ENCODE results near the gene GALNT17.
"Not testable (repeated sequence)": the region's sequence is repeated elsewhere in the genome, so short reads cannot be mapped to it uniquely, and the experiment has no call there.

The GALNT17 gene

DNA sequence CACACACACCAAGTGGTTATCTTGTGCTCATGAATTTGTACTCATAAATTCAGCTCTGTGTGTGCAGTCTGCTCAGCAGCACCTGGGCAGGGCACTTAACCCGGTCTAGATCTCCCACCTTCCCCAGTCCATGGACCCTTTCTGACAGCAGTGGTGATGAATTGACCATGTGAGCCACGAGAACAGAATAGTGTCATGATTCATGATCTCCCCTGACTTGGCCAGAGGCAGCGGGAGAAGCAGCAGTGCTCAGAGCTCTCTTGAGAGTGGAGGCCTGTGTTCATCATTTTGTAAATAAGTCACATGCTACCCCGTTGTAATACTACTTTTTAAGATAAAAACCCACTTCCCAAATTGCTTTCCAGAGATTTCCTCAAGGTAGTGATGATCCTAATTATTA is 74.2 kb downstream of the GALNT17 start:
- Histone ChIP-seq H3K4me3 (ENCODE audit: low read depth, low read length) (no peak overlapping the region), H3K27ac (ENCODE audit: extremely low read depth, low read depth, low read length) (no peak overlapping the region), H3K36me3 (ENCODE audit: control insufficient read depth in 2 of 2, insufficient read depth in 1 of 2, low read length in 2 of 2) (no peaks in the 10 kb centered on the region), H3K9me3 (ENCODE audit: control insufficient read depth, insufficient read depth, low read depth, low read length) (no peaks in the 10 kb centered on the region), H3K4me1 (ENCODE audit: control insufficient read depth, insufficient read depth, low read length) (no peaks in the 10 kb centered on the region)
- CTCF ChIA-PET: no interaction called here
- TF ChIP-seq ZNF555 (tag by site-specific recombination; conservative IDR thresholded peaks at IDR 0.05): no peak
- POLR2A ChIA-PET: no interaction called here

DNA sequence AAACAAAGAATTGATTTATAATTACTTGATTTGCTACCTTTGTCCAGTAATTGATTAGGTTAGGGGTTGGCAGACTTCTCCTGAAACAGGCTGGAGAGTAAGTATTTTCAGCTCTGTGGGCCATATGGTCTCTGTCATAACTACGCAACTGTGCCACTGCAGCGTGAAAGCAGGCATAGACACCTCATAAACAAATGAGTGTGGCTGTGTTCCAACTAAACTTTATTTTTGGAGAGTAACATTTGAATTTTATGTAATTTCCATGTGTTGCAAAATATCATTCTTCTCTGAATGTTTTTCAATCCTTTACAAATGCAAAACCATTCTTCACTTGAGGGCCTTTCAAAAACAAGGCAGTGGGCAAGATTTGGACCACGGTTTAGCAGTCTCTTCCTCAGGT is 76.9 kb downstream of the GALNT17 start:
- TF ChIP-seq, protein P1, sequence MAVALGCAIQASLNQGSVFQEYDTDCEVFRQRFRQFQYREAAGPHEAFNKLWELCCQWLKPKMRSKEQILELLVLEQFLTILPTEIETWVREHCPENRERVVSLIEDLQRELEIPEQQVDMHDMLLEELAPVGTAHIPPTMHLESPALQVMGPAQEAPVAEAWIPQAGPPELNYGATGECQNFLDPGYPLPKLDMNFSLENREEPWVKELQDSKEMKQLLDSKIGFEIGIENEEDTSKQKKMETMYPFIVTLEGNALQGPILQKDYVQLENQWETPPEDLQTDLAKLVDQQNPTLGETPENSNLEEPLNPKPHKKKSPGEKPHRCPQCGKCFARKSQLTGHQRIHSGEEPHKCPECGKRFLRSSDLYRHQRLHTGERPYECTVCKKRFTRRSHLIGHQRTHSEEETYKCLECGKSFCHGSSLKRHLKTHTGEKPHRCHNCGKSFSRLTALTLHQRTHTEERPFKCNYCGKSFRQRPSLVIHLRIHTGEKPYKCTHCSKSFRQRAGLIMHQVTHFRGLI (tag by site-specific recombination; IDR thresholded peaks at IDR 0.05): no peak
- TF ChIP-seq, protein P2, sequence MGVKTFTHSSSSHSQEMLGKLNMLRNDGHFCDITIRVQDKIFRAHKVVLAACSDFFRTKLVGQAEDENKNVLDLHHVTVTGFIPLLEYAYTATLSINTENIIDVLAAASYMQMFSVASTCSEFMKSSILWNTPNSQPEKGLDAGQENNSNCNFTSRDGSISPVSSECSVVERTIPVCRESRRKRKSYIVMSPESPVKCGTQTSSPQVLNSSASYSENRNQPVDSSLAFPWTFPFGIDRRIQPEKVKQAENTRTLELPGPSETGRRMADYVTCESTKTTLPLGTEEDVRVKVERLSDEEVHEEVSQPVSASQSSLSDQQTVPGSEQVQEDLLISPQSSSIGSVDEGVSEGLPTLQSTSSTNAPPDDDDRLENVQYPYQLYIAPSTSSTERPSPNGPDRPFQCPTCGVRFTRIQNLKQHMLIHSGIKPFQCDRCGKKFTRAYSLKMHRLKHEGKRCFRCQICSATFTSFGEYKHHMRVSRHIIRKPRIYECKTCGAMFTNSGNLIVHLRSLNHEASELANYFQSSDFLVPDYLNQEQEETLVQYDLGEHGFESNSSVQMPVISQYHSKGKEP (tag by site-specific recombination; IDR thresholded peaks at IDR 0.05): no peak
- TF ChIP-seq ZNF701 (tag by site-specific recombination; IDR thresholded peaks at IDR 0.05) (no peak), ZNF558 (tag by site-specific recombination; IDR thresholded peaks at IDR 0.05) (no peak), ZNF266 (tag by site-specific recombination; IDR thresholded peaks at IDR 0.05; ENCODE audit: low read depth) (no peak), KLF16 (tag by site-specific recombination; IDR thresholded peaks at IDR 0.05) (no peak), ZNF843 (tag by site-specific recombination; IDR thresholded peaks at IDR 0.05) (no peak), ZBTB7A (tag by site-specific recombination; IDR thresholded peaks at IDR 0.05; ENCODE audit: low read depth) (no peak), ZFP37 (tag by site-specific recombination; IDR thresholded peaks at IDR 0.05) (no peak), ZNF37A (tag by site-specific recombination; IDR thresholded peaks at IDR 0.05) (no peak), GLI2 (tag by site-specific recombination; IDR thresholded peaks at IDR 0.05; ENCODE audit: borderline replicate concordance, low read depth) (no peak), ZNF274 (IDR thresholded peaks at IDR 0.05; ENCODE audit: low read length) (no peak), ZNF274 (tag by site-specific recombination; IDR thresholded peaks at IDR 0.05; ENCODE audit: borderline replicate concordance) (no peak), ZNF654 (tag by site-specific recombination; IDR thresholded peaks at IDR 0.05; ENCODE audit: low read depth) (no peak), KLF10 (tag by site-specific recombination; IDR thresholded peaks at IDR 0.05) (no peak), KLF1 (tag by site-specific recombination; IDR thresholded peaks at IDR 0.05) (no peak), HOXA7 (CRISPR knock-in tag; IDR thresholded peaks at IDR 0.05; ENCODE audit: borderline replicate concordance) (no peak)
- TF ChIP-seq, protein P3, sequence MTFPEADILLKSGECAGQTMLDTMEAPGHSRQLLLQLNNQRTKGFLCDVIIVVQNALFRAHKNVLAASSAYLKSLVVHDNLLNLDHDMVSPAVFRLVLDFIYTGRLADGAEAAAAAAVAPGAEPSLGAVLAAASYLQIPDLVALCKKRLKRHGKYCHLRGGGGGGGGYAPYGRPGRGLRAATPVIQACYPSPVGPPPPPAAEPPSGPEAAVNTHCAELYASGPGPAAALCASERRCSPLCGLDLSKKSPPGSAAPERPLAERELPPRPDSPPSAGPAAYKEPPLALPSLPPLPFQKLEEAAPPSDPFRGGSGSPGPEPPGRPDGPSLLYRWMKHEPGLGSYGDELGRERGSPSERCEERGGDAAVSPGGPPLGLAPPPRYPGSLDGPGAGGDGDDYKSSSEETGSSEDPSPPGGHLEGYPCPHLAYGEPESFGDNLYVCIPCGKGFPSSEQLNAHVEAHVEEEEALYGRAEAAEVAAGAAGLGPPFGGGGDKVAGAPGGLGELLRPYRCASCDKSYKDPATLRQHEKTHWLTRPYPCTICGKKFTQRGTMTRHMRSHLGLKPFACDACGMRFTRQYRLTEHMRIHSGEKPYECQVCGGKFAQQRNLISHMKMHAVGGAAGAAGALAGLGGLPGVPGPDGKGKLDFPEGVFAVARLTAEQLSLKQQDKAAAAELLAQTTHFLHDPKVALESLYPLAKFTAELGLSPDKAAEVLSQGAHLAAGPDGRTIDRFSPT (tag by site-specific recombination; IDR thresholded peaks at IDR 0.05): no peak
- TF ChIP-seq, protein P4, sequence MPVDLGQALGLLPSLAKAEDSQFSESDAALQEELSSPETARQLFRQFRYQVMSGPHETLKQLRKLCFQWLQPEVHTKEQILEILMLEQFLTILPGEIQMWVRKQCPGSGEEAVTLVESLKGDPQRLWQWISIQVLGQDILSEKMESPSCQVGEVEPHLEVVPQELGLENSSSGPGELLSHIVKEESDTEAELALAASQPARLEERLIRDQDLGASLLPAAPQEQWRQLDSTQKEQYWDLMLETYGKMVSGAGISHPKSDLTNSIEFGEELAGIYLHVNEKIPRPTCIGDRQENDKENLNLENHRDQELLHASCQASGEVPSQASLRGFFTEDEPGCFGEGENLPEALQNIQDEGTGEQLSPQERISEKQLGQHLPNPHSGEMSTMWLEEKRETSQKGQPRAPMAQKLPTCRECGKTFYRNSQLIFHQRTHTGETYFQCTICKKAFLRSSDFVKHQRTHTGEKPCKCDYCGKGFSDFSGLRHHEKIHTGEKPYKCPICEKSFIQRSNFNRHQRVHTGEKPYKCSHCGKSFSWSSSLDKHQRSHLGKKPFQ (tag by site-specific recombination; IDR thresholded peaks at IDR 0.05): no peak
- TF ChIP-seq, protein P5, sequence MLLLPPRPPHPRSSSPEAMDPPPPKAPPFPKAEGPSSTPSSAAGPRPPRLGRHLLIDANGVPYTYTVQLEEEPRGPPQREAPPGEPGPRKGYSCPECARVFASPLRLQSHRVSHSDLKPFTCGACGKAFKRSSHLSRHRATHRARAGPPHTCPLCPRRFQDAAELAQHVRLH (tag by site-specific recombination; IDR thresholded peaks at IDR 0.05): no peak
- Histone ChIP-seq H3K4me1 (ENCODE audit: control insufficient read depth, insufficient read depth, low read length) (no peaks in the 10 kb centered on the region), H3K27ac (ENCODE audit: extremely low read depth, low read depth, low read length) (no peak overlapping the region), H3K4me3 (ENCODE audit: low read depth, low read length) (no peak overlapping the region), H3K9me3 (ENCODE audit: control insufficient read depth, insufficient read depth, low read depth, low read length) (no peaks in the 10 kb centered on the region), H3K36me3 (ENCODE audit: control insufficient read depth in 2 of 2, insufficient read depth in 1 of 2, low read length in 2 of 2) (no peaks in the 10 kb centered on the region)
- CTCF ChIA-PET: no interaction called here
- POLR2A ChIA-PET: no interaction called here

DNA sequence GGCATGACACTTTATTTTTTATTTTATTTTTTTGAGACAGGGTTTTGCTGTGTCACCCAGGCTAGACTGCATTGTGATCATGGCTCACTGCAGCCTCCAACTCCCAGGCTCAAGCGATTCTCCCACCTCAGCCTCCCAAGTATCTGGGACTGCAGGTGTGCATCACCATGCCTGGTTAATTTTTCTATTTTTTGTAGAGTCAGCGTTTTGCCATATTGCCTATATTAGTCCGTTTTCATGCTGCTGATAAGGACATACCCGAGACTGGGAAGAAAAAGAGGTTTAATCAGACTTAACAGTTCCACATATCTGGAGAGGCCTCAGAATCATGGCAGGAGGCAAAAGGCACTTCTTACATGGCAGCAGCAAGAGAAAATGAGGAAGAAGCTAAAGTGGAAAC is 77.5 kb downstream of the GALNT17 start:
- POLR2A ChIA-PET: not testable (repeated sequence)

More for the DNA sequence above, 77.5 kb downstream of the GALNT17 start:
- H3K36me3 ChIP-seq (ENCODE audit: control insufficient read depth in 2 of 2, insufficient read depth in 1 of 2, low read length in 2 of 2); H3K4me1 ChIP-seq (ENCODE audit: control insufficient read depth, insufficient read depth, low read length); H3K27ac ChIP-seq (ENCODE audit: extremely low read depth, low read depth, low read length); CTCF ChIA-PET; H3K9me3 ChIP-seq (ENCODE audit: control insufficient read depth, insufficient read depth, low read depth, low read length); H3K4me3 ChIP-seq (ENCODE audit: low read depth, low read length): not testable (repeated sequence)

Data from HEK293 (cell line).